ENCODE measurements around the gene FRG2C.
"Not testable (repeated sequence)": the region's sequence is repeated elsewhere in the genome, so short reads cannot be mapped to it uniquely, and the experiment has no call there.

Gene FRG2C

DNA sequence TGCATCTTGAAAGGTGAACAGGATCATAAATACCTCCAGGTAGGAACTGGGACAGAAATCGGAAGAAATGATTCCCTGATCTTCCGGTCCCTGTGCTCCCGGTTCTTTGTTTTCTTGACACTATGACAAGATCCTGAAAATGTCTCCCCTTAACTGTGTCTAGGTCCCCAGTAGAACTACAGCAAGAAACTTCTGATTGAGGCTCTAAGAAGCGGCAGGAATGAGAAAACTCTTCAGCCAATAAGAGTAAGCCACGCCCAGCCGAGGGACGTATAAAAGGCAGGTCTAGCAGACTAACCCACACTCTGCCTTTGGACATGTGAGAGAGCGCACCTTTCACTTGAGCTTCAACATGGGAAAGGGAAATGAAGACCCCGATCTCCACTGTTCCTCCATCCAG is at the start of gene FRG2C:
Gene FRG2C, plus strand, starts transcription at position 301 of the 400 bp plus-strand sequence. Its CDS starts 52 bp downstream, at position 353.
- not testable (repeated sequence) for DNase-seq (ENCODE audit: low read depth in 3 of 3)

DNA sequence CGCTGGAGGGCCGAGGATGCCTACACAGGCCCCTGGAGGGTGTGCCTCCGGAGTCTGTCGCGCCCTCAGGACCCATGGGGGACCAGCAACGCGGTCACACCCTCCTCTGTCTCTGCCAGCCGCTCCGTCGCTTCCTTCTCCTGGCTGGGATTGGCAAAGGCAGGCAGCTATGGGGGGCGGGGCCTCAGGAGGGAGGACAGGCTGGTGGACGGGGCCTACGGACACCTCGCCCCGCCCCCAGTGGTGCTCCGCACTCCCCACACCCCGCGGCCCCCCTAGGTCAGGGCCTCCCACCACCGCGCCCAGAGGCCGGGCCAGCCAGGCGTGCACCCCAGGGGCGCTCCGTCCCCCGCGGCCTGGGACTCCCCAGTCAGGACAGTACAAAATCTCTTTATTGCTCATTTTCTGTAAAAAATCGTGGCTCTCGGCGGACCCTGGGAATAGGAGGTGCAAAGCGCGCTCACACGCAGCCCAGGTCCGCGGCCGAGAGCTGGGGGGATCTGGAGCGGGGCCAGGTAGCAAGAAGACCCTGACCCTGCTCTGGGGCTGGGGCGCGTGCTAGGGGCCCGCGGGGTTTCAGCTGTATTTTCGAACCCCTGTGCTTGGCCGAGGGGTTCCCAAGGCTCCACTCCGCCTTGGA is 45.3 kb upstream of the FRG2C start:
- not testable (repeated sequence) for DNase-seq (ENCODE audit: low read depth in 3 of 3)

DNA sequence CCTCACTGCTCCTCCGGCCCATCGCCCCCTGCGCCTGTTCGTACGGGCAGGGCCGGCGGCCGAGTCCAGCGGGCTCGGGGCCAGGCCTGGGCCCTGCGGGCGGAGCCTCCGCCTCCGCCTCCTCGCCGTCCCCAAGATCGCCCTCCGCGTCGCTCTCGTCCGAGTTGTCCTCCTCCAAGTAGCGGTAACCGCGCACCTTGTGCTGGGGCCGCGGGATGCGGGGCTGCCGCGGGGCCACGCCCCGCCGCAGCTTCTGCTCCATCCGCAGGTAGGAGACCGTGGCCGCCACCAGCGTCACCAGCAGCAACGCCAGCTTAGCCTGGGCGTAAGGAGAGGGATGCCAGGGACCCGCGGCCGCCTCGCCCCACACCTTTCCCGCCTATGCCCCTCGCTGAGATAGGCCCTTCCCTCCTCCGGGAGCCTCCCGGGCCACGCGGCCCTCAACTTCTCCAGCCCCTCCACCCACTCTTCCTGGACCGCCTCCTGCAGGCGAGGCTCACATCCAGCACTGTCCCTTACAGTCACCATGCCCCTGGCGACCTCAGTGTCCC is 44.6 kb upstream of the FRG2C start:
- not testable (repeated sequence) for DNase-seq (ENCODE audit: low read depth in 3 of 3)

DNA sequence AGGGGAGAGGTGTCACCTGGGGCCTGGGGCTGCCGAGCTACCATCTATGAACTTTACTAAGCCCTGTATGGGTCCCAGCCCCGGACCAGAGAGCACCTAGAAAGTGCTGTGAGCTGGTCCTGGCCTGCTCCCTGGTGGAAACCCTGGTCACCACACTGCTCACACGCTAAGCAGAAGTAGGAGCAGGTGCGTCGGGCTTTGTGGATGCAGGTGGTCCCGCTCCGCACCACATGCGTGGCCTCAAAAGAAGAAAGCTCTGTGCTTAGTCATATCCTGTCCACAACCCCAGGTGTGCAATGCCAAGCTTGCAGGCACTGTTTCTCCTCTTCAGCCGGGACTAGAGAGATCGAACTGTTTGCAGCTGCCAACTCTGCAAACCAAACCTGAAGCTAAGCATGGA is 42.4 kb upstream of the FRG2C start:
- not testable (repeated sequence) for DNase-seq (ENCODE audit: low read depth in 3 of 3)

DNA sequence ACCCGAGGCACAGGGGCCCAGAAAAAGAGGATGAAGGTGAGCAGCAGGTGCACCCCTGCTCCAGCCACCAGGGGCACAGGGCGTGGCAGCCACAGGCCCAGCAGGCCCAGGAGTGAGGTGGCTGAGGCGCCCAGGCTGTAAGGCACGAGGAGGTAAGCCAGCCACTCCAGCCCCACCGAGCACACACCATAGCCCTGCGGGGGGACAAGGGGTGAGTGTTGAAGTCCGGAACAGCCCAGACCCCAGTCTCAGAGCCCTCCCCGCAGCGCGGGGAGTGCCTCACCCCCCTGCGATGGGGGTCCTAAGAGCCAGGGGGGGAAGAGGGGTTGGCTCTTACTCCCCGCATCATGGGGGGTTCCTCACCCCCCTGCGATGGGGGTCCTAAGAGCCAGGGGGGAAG is 40.5 kb upstream of the FRG2C start:
- not testable (repeated sequence) for DNase-seq (ENCODE audit: low read depth in 3 of 3)

DNA sequence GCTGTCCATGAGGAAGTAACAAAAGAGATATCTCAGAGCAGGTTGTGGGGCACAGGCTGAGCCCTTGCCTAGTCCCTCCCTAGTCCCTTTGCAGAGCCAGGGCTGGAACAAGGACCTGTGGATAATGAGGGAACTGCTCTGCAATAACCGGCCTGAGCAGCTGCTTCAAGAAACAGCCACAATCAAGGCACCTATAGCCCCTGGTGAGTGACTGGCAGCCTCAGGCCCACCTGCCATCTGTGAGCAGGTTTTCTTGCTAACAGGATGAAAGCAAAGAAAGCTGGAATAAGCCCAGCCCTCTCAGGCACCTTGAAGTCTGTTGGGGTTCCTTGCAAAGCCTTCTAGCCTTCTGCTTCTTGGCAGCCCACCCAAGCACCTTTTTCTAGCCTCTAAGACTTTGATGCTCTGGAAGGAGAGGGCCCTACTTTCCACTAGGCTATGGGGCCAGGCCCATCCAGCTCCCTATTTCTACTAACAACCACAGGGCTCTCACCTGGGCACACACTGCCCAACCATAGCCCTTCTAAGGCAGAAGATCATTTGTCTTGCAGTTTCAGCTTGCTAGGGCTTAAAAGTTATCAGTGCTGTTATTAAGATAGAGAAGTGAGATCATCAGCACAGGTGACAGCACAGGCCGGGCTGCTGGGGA is 33.1 kb upstream of the FRG2C start:
- DNase-seq (ENCODE audit: low read depth in 3 of 3): not testable (repeated sequence)

DNA sequence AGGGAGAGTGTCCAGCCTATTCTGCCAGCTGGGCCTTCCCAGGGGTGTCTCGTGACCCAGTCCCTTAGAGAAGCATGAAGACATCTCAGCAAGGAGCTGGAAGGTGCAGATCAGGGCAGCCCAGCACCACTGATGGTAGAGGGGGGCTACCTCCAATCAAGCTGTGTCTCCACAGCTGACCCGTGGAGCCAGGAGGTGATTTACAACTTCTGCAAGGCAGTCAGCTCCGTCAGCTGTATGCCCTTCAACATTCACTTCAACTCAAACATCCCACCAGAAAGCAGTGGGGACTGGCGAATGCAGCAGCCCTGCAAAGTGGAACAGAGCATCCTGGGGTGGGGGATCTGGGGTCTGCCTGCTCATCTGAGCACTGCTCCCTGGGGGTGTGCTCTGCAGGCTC is 32.6 kb upstream of the FRG2C start:
- DNase-seq (ENCODE audit: low read depth in 3 of 3): no peak

DNA sequence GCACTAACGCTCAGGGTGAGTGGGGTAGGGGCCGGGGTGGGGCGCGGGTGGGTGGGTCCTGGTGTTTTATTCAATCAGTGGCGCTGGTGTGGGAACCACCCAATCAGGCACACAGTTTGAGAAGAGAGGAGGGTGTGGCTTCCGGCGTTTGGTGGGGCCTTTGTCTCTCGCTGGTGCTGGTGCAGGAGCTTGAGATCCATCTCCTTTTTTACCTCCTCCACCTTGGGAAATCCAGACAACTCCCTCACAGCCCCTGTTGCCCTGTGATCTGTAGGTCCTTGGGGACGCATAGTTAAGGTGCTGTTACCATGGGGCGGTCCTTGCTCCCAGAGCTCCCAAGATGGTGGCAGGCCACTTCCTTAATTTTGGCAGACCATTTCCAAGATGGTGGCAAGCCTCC is 25.2 kb upstream of the FRG2C start:
- not testable (repeated sequence) for DNase-seq (ENCODE audit: low read depth in 3 of 3)

DNA sequence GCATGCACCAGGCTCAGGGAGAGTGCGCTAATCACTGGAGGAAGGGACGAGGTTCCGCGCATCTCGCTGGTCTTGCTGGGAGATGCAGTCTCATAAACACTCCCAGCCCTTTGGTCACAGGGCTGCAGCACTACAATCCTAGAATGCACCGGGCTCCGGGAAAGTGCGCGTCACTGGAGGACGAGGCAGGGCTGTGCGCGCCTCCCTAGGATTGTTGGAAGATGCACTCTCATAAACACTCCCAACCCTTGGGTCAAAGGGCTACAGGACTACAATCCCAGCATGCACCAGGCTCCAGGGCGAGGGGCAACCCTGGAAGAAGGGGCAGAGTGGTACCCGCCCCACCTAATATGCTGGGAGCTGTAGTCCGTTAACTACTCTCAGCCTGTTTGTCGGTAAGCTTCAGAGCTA is 23.0 kb upstream of the FRG2C start:
- peak; percentile 8 to 48 (median 25) for DNase-seq (ENCODE audit: low read depth in 3 of 3)

DNA sequence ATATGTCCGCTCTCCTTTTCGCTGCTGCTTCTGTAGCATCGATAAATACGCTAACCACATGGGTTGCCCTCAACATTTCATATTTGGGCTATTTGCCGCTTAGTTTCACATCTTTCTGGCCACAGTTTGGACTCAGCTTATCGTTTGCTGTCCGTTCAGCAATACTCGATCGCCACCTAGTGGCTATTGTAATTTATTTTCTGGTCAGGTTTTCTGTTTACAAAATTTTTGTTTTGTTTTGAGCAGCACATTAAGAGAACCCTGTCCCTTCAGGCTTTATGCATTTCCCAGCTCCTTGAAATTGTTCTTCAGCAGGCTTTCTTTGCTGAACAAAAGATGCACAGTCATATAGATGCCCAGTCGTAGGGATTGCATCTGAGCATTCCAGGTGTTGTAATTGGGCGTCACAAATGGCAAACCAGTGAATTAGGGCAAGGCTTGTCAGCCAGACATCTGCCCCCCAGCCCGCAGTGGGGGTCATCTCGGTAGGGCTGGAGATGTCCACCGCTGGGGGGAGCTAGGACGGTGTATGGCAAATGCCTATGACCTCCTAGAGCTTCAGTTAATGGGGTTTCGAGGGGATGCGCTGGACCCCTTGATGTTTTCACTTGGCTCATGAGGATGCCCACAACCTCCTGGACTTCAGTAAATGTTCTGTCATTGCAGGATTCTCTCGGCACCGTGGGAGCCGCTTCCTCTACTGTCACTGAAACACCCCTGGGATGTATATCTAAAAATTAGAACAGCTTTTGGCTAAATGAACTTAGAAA is 20.9 kb upstream of the FRG2C start:
- DNase-seq (ENCODE audit: low read depth in 3 of 3): not testable (repeated sequence)

DNA sequence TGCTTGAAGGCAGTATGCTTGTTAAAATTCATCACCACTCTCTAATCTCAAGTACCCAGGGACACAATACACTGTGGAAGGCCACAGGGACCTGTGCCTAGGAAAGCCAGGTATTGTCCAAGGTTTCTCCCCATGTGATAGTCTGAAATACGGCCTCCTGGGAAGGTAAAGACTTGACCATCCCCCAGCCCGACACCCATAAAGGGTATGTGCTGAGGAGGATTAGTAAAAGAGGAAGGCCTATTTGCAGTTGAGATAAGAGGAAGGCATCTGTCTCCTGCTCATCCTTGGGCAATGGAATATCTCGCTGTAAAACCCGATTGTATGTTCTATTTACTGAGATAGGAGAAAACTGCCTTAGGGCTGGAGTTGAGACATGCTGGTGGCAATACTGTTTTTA is 18.6 kb upstream of the FRG2C start:
- DNase-seq (ENCODE audit: low read depth in 3 of 3): not testable (repeated sequence)

DNA sequence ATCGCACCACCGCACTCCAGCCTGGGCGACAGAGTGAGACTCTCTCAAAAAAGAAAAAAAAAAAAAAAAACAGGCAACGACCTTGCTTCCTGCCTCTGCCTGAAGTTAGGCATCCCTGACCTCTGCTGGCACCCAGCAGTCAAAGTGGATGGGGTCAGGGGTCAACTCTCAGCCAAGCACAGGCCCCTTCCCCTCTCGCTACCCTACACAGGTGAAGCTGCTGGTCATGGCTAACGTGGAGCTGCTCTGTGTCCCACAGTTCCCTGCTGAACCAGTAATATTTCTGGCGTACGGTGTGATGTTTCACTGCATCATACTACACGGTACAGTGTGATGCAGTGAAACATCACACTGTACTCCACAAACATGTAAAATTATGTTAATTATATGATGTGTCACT is 13.9 kb upstream of the FRG2C start:
- DNase-seq (ENCODE audit: low read depth in 3 of 3): no peak

DNA sequence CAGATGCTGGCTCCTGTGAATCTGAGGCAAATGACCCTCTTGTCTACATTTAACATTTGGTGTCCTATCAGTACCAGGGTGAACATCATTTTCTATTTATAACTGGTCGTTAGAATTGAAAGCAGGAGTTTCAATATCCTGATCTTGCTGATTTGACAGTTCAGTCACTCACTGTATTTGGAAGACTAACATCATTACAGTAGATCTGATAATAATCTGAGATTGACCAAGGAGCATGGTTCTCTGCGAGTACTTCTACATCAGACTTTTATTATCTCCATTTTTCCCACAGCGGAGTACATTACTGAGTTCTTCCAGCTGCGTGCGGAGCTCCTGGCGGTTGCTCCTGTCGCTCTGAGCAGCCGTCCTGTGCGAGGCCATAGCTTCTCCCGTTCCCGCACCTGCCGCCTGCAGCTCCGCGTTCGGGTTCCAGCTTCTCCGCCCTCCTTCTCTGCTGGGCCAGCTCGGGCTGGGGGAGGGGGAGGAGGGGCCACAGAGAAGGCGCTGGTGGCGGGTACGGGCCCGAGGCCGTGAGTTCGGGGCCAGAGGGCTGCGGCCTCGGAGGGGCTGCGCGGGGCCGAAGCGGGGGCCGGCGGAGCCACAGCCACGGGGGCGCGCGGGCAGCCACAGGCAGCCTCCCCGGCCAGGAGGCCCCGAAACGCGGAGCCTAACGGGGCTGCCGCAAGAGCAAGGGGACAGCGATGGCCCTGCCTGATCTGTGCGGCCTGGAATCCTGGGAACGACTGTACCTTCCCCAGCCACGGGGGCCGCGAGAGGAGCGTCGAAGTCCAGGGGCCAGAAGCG is 8.8 kb upstream of the FRG2C start:
- not testable (repeated sequence) for DNase-seq (ENCODE audit: low read depth in 3 of 3)

DNA sequence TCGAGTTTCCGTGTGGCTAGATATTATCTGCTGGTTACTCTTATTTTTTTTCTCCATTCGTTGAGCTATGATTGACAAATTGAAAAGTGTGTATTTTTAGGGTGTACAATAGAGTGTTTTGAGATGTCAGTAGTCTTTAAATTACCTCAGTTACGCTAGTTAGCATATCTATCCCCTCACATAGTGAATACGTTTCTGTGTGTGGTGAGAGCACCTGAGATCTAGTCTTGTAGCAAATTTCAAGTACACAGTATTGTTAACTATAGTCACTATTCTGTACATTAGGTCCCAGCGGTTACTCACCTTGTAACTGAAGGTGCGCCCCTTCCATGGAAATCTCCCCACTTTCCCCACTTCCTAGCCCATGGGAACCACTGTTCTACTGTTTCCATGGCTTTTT is 8.2 kb upstream of the FRG2C start:
- not testable (repeated sequence) for DNase-seq (ENCODE audit: low read depth in 3 of 3)

DNA sequence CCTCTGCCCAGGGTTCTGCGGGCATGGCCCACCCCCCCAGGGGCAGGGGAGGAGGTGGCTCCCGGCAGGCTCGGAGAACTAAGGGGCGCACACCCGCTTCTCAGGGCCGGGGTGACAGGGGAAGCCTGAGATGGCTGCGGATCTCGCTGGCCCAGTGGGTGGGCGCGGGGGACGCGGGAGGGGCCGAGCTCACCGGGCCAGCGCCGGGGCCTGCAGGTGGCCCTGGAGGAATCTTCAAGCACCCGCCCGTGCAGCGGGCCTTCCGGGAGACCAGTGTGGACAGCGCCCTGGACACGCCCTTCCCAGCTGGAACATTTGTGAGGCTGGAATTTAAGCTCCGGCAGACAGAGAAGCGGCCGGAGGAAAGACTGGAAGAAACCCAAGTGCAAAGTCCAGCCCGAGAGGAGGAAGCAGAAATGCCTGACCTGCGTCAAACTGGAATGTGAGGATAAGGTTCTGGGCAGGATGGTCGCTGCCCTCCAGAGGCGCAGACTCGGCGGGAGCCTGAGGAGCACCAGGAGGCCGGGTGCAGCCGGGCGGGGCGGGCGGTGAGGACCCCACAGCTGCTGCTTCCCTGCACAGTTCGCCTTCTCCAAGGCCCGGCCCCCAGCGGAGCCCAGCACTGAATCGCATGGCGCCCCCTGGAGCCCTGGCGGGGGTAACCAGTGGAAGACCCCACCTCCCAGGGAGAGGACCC is 5.6 kb upstream of the FRG2C start:
- not testable (repeated sequence) for DNase-seq (ENCODE audit: low read depth in 3 of 3)

DNA sequence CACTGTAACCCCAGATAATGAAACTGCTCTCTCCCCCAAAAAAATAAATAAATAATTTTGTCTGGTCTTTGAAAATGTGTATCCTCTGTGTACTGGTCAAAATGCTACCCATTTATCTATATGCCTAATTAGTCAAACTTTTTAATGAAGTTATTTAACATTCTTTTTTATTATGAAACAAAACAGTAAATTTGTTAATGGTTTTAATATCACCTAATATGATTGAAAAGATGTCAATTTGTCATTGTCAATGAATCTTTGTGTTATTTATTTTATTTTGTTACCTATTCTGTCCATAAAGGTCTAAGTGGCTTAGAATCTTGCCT is 5.1 kb upstream of the FRG2C start:
- DNase-seq (ENCODE audit: low read depth in 3 of 3): not testable (repeated sequence)

DNA sequence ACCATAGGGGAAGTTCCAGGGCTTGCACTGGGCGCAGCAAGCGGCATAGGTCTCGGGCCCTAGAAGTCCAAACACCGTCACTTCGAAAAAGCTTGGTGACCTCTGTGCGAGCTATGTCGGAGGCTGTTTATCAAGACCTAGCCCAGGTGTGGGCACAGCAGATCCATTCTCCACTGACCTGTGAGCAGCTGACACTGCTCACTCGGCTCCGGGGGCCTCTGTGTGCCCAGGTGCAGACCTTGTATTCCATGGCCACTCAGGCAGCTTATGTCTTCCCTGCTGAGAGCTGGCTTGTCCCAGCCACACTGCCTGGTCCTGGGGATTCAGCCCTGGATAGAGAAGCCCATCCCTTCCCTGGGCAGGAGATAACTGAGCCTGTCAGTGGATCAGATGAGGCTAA is 1.5 kb downstream of the FRG2C start:
- DNase-seq (ENCODE audit: low read depth in 3 of 3): not testable (repeated sequence)

DNA sequence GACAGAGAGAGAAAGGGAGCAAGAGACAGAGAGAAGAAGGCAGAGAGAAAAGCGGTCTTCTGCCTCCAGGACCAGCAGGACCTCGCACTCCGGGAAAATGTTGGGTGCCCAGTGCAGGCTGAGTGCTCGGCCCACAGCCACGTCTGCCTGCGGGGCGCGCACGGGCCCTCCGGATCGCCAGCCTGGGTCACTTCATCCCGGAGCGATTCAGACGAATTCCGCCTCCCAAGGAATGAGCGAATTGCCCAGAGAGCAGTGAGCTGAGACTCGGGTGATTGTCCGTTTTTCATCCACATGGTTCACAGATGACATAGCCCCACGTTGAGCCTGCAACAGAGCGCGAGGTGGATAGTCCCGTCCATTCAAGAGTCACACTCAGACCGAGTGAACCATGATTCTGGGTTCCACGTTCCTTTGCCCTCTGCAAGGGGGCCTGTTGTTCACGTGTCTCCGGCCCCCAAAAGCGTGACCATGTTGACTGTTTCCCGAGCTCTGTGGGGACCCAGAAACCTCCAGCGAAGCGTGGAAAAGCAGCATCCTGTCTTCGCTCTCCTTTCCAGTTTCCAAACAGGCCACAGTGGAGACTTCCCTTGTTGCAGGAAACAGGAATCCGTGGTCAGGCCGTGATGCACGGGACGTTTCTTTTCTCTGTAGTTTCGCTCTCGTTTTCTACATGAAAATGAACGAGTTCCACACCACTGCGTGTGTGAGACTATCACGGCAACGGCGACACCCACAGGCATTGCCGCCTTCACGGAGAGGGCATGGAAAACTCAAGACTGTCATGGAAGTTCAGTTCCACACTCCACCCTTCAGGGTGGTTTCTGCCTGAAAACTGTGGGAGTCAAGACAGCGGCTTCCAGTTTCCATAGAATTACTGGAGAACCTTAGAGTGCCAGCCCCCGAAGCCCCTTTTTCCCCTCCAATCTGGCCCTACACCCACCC is 3.9 kb downstream of the FRG2C start:
- not testable (repeated sequence) for DNase-seq (ENCODE audit: low read depth in 3 of 3)

DNA sequence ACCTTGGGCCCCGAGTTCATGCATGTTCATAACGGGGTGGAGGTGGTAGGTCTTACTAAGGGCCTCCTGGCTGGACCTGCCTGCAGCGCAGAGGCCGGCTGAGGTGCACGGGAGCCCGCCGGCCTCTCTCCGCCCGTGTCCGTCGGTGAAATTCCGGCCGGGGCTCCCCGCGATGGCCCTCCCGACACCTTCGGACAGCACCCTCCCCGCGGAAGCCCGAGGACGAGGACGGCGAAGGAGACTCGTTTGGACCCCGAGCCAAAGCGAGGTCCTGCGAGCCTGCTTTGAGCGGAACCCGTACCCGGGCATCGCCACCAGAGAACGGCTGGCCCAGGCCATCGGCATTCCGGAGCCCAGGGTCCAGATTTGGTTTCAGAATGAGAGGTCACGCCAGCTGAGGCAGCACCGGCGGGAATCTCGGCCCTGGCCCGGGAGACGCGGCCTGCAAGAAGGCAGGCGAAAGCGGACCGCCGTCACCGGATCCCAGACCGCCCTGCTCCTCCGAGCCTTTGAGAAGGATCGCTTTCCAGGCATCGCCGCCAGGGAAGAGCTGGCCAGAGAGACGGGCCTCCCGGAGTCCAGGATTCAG is 4.7 kb downstream of the FRG2C start:
- peak; percentile 16 to 43 (median 38) for DNase-seq (ENCODE audit: low read depth in 3 of 3)
